ENCODE measurements around the gene FGF14. TPM values are rescaled to one million over a fixed set of nuclear protein-coding genes. Genes with fewer than 3 reads are reported as not detected.

FGF14 gene
- polyA plus RNA-seq, 1 of the 3 experiments (the other 2 are of a cell fraction): 0.20 TPM

GRCh38 chr13:102291587-102292218 lies 110.1 kb downstream of the FGF14 start:
- Histone ChIP-seq H2AFZ (ENCODE audit: low read depth) (no peak overlapping the region), H3K36me3 (replicated peaks in 1 of 2; ENCODE audit: control insufficient read depth in 1 of 2, insufficient read depth in 2 of 2, low read length in 1 of 2) (no peaks in the 10 kb centered on the region), H3K27me3 (ENCODE audit: insufficient read depth) (no peaks in the 10 kb centered on the region), H3K9me3 (no peaks in the 10 kb centered on the region), H3K27ac (ENCODE audit: low read depth in 2 of 2, low read length in 1 of 2) (peak overlapping the region in 1 of 2 experiments; percentile 34; a peak in 1 of 4 replicates), H3F3A (replicated peaks; ENCODE audit: insufficient read depth) (no peaks in the 10 kb centered on the region), H3K9ac (no peak overlapping the region), H4K20me1 (ENCODE audit: insufficient read depth) (no peaks in the 10 kb centered on the region), H3K4me3 (ENCODE audit: low read depth in 2 of 2, low read length in 1 of 2) (no peak overlapping the region), H3K9me2 (no peaks in the 10 kb centered on the region), H3K4me1 (ENCODE audit: control insufficient read depth in 1 of 2, insufficient read depth in 2 of 2, low read depth in 1 of 2, low read length in 1 of 2) (peaks cover 4 to 22% of the 10 kb centered on the region in 2 experiments; a peak in 2 of 4 replicates), H3K4me2 (no peak overlapping the region), H3K79me2 (ENCODE audit: insufficient read depth) (no peaks in the 10 kb centered on the region)
- ChIA-PET POLR2A (no interaction called here), CTCF (interaction anchor here (1.5 kb wide), 1 partner anchor 20 kb away, joined by 3 read pairs; no protein-coding TSS in a partner anchor)
- WGBS (ENCODE audit: low lambda C conversion rate): 73% methylated on average over 7 of the region's 7 CpGs
- TF ChIP-seq CHD2 (IDR thresholded peaks at IDR 0.05; ENCODE audit: low read length, partially characterized antibody) (no peak), POLR2AphosphoS5 (IDR thresholded peaks at IDR 0.05; ENCODE audit: low read depth, low read length) (no peak), SMC3 (IDR thresholded peaks at IDR 0.05; ENCODE audit: low read depth, low read length) (no peak), REST (IDR thresholded peaks at IDR 0.05; ENCODE audit: low read depth, low read length) (no peak), GATA2 (CRISPR knock-in tag; IDR thresholded peaks at IDR 0.05) (no peak), TCF12 (IDR thresholded peaks at IDR 0.05) (no peak), PBX3 (IDR thresholded peaks at IDR 0.05) (no peak), JUND (IDR thresholded peaks at IDR 0.05) (no peak), EP300 (IDR thresholded peaks at IDR 0.05; ENCODE audit: borderline replicate concordance in 1 of 2, low read depth in 1 of 2, low read length in 1 of 2) (no peak), ELF1 (IDR thresholded peaks at IDR 0.05) (no peak), RXRA (IDR thresholded peaks at IDR 0.05; ENCODE audit: borderline replicate concordance, low read depth) (no peak), FOXJ3 (CRISPR knock-in tag; IDR thresholded peaks at IDR 0.05) (no peak), YY1 (IDR thresholded peaks at IDR 0.05; ENCODE audit: low read depth) (no peak), ZBTB33 (IDR thresholded peaks at IDR 0.05; ENCODE audit: borderline replicate concordance, low read depth) (no peak), TAF1 (IDR thresholded peaks at IDR 0.05; ENCODE audit: borderline replicate concordance, low read depth, low read length) (no peak)
- DNase-seq: no peak

Data from SK-N-SH (cell line).